Keratinocyte (primary cell): ENCODE data around the gene KBTBD2.
"Not testable (repeated sequence)": the region's sequence is repeated elsewhere in the genome, so short reads cannot be mapped to it uniquely, and the experiment has no call there.

ENCODE experiments used
- EZH2 ChIP-seq: IDR thresholded peaks from one replicate; pipeline ENCODE4 v1.6.1; 2012; ENCODE audit warnings: inconsistent platforms, mild to moderate bottlenecking, low read length, moderate library complexity
- TF ChIP-seq, protein P1 (sequence below), 3 experiments: IDR thresholded peaks in 1 of 3; conservative IDR thresholded peaks in 1 of 3; optimal IDR thresholded peaks in 1 of 3; 2 replicates in 2 of 3; 3 replicates in 1 of 3; pipeline versions ENCODE3 to v1.5.1; 2011; ENCODE audit warnings: low read length in 3 of 3, mild to moderate bottlenecking in 3 of 3, moderate library complexity in 2 of 3, control low read depth in 1 of 3, inconsistent platforms in 1 of 3; ENCODE audit not compliant: insufficient read depth in 2 of 3; ENCODE audit errors: extremely low read depth in 1 of 3

DNA sequence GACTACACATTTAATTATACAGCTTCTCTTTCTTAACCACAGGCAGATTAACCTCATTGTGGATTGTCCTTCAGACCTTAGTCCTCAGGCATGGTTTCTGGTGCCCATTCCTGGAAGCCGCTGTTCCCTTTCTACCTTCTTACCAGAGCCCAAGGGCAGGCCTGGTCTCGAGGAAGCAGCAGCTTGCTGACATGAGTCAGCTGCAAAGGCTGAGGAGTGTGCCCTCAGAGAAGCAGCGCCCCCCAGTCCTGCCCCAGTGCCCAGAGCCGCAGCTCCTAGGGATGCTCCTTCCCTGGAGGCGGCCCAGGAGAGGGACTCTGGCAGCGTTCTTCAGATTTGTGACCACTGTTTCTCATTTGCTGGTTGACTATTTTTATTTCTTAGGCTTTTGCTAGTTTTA is 46.8 kb downstream of the KBTBD2 start:
- TF ChIP-seq, protein P1, sequence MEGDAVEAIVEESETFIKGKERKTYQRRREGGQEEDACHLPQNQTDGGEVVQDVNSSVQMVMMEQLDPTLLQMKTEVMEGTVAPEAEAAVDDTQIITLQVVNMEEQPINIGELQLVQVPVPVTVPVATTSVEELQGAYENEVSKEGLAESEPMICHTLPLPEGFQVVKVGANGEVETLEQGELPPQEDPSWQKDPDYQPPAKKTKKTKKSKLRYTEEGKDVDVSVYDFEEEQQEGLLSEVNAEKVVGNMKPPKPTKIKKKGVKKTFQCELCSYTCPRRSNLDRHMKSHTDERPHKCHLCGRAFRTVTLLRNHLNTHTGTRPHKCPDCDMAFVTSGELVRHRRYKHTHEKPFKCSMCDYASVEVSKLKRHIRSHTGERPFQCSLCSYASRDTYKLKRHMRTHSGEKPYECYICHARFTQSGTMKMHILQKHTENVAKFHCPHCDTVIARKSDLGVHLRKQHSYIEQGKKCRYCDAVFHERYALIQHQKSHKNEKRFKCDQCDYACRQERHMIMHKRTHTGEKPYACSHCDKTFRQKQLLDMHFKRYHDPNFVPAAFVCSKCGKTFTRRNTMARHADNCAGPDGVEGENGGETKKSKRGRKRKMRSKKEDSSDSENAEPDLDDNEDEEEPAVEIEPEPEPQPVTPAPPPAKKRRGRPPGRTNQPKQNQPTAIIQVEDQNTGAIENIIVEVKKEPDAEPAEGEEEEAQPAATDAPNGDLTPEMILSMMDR (optimal IDR thresholded peaks at IDR 0.05 in 1 of 3, IDR thresholded peaks at IDR 0.05 in 1 of 3, conservative IDR thresholded peaks at IDR 0.05 in 1 of 3; ENCODE audit: extremely low read depth in 1 of 3, insufficient read depth in 2 of 3, low read length in 3 of 3): not testable (repeated sequence)
- TF ChIP-seq EZH2: not testable (repeated sequence)
